ENCODE measurements around the gene MORN5.

MORN5 gene

DNA sequence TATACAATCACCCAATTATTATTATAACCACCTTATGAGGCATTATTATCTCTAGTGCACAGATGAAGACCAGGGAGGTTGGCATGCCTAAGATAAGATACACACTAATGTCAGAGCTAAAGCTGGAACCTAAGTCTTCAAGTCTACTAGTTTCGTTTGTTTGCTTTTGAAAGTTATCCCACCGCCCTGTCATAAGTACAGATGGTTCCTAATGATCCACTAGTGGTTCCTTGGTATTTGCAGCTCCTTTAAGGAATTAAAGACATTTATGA, 14.2 kb upstream of the MORN5 start:
- Histone ChIP-seq H3K9ac (ENCODE audit: low read depth, low read length, poor library complexity, severe bottlenecking) (no peak overlapping the region), H3K79me2 (ENCODE audit: insufficient read depth, low read length) (peaks cover 14% of the 10 kb centered on the region; the same call in 1 of the 2 replicates), H3K4me1 (ENCODE audit: insufficient read depth, low read length, poor library complexity, severe bottlenecking) (peaks cover 49% of the 10 kb centered on the region), H3K27me3 (ENCODE audit: insufficient read depth, low read length, poor library complexity, severe bottlenecking) (no peaks in the 10 kb centered on the region), H3F3A (ENCODE audit: low read depth) (no peaks in the 10 kb centered on the region), H3K4me2 (ENCODE audit: low read depth, low read length, poor library complexity, severe bottlenecking) (no peak overlapping the region), H3K9me3 (ENCODE audit: insufficient read depth, low read depth, low read length) (no peaks in the 10 kb centered on the region), H3K36me3 (ENCODE audit: insufficient read depth, low read length) (peaks cover 42% of the 10 kb centered on the region; the same call in 1 of the 2 replicates), H2AFZ (ENCODE audit: low read length) (no peak overlapping the region), H3K4me3 (ENCODE audit: low read length, poor library complexity, severe bottlenecking) (no peak overlapping the region), H3K9me2 (replicated peaks; ENCODE audit: low read depth, low read length) (no peaks in the 10 kb centered on the region), H4K20me1 (ENCODE audit: insufficient read depth, low read length, poor library complexity, severe bottlenecking) (no peaks in the 10 kb centered on the region)
- TF ChIP-seq, protein P1, sequence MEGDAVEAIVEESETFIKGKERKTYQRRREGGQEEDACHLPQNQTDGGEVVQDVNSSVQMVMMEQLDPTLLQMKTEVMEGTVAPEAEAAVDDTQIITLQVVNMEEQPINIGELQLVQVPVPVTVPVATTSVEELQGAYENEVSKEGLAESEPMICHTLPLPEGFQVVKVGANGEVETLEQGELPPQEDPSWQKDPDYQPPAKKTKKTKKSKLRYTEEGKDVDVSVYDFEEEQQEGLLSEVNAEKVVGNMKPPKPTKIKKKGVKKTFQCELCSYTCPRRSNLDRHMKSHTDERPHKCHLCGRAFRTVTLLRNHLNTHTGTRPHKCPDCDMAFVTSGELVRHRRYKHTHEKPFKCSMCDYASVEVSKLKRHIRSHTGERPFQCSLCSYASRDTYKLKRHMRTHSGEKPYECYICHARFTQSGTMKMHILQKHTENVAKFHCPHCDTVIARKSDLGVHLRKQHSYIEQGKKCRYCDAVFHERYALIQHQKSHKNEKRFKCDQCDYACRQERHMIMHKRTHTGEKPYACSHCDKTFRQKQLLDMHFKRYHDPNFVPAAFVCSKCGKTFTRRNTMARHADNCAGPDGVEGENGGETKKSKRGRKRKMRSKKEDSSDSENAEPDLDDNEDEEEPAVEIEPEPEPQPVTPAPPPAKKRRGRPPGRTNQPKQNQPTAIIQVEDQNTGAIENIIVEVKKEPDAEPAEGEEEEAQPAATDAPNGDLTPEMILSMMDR (conservative IDR thresholded peaks at IDR 0.05; ENCODE audit: low read length): no peak
- TF ChIP-seq EZH2phosphoT487 (IDR thresholded peaks at IDR 0.05; ENCODE audit: borderline replicate concordance): no peak

DNA sequence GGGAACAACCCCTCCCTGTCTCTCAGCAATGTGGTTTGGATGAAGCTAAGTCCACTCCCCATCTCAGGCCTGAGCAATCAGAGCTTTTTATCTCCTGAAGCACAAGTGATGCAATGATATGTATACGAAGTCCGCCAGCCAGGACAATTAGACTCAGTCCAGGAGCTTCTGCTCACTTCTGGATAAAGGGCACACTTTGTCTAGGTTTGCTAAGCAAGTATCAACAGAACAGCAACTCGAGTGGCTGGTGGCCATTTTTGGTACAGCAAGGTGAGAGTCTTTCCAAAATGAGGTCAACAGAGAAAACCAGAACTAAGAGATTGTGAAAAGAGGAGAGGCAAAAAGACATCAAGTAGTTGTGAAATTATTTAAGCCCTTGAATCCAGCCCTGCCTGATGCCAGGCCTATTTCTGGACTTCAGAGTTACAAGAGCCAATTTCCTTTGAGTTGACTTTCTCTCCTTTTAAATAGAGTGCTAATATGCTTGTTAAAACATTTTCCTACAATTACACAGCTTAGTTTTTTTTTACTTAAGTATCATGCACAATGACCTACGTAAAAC, 8.4 kb upstream of the MORN5 start:
- no peak overlapping the region for H3K9ac ChIP-seq (ENCODE audit: low read depth, low read length, poor library complexity, severe bottlenecking)
- peaks cover 16% of the 10 kb centered on the region for H3K4me1 ChIP-seq (ENCODE audit: insufficient read depth, low read length, poor library complexity, severe bottlenecking)
- H4K20me1 ChIP-seq (ENCODE audit: insufficient read depth, low read length, poor library complexity, severe bottlenecking): peaks cover under 1% of the 10 kb centered on the region
- no peaks in the 10 kb centered on the region for H3K9me2 ChIP-seq (replicated peaks; ENCODE audit: low read depth, low read length)
- no peak for TF ChIP-seq EZH2phosphoT487 (IDR thresholded peaks at IDR 0.05; ENCODE audit: borderline replicate concordance)
- TF ChIP-seq, protein P1 (conservative IDR thresholded peaks at IDR 0.05; ENCODE audit: low read length): peak; percentile 29; the same call in 1 of the 2 replicates
- peak overlapping the region; percentile 7 for H3K4me2 ChIP-seq (ENCODE audit: low read depth, low read length, poor library complexity, severe bottlenecking)
- no peaks in the 10 kb centered on the region for H3F3A ChIP-seq (ENCODE audit: low read depth)
- peaks cover 42% of the 10 kb centered on the region for H3K79me2 ChIP-seq (ENCODE audit: insufficient read depth, low read length)
- H3K36me3 ChIP-seq (ENCODE audit: insufficient read depth, low read length): peaks cover 19% of the 10 kb centered on the region; the same call in 1 of the 2 replicates
- no peaks in the 10 kb centered on the region for H3K9me3 ChIP-seq (ENCODE audit: insufficient read depth, low read depth, low read length)
- no peak overlapping the region for H3K4me3 ChIP-seq (ENCODE audit: low read length, poor library complexity, severe bottlenecking)
- no peak overlapping the region for H2AFZ ChIP-seq (ENCODE audit: low read length)
- no peaks in the 10 kb centered on the region for H3K27me3 ChIP-seq (ENCODE audit: insufficient read depth, low read length, poor library complexity, severe bottlenecking)

DNA sequence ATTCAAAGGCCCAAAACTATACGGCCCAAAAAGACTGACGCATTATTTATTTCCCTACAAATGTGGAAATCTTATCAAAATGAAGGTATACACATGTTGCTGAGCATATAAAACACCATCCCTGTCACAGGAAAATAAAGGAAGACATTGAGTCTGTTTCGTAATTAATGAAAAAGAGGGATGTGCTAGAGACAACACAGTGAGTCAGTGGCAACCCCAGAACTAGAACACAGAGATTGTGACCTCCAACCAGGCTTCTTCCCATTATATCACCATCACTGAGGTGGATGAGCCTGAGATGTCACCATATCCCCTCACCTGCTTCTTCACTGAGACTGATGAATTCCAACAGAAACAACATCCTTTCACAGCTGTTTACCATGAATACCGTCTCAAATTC, 3.9 kb upstream of the MORN5 start:
- no peaks in the 10 kb centered on the region for H3F3A ChIP-seq (ENCODE audit: low read depth)
- H3K9ac ChIP-seq (ENCODE audit: low read depth, low read length, poor library complexity, severe bottlenecking): no peak overlapping the region
- H3K9me3 ChIP-seq (ENCODE audit: insufficient read depth, low read depth, low read length): no peaks in the 10 kb centered on the region
- peaks cover 54% of the 10 kb centered on the region for H3K79me2 ChIP-seq (ENCODE audit: insufficient read depth, low read length)
- H3K27me3 ChIP-seq (ENCODE audit: insufficient read depth, low read length, poor library complexity, severe bottlenecking): no peaks in the 10 kb centered on the region
- H3K4me1 ChIP-seq (ENCODE audit: insufficient read depth, low read length, poor library complexity, severe bottlenecking): peaks cover 31% of the 10 kb centered on the region
- H3K36me3 ChIP-seq (ENCODE audit: insufficient read depth, low read length): no peaks in the 10 kb centered on the region
- TF ChIP-seq, protein P1 (conservative IDR thresholded peaks at IDR 0.05; ENCODE audit: low read length): no peak
- no peak for TF ChIP-seq EZH2phosphoT487 (IDR thresholded peaks at IDR 0.05; ENCODE audit: borderline replicate concordance)
- H3K4me3 ChIP-seq (ENCODE audit: low read length, poor library complexity, severe bottlenecking): peak overlapping the region; percentile 2
- peak overlapping the region; percentile 47 for H3K4me2 ChIP-seq (ENCODE audit: low read depth, low read length, poor library complexity, severe bottlenecking)
- no peak overlapping the region for H2AFZ ChIP-seq (ENCODE audit: low read length)
- no peaks in the 10 kb centered on the region for H3K9me2 ChIP-seq (replicated peaks; ENCODE audit: low read depth, low read length)
- peaks cover 11% of the 10 kb centered on the region for H4K20me1 ChIP-seq (ENCODE audit: insufficient read depth, low read length, poor library complexity, severe bottlenecking)

Measured in Loucy (cell line).